Fibroblast of lung (primary cell): ENCODE data around the gene HP1BP3. TPM values are rescaled to one million over a fixed set of nuclear protein-coding genes. Genes with fewer than 3 reads are reported as not detected.
A peak's percentile ranks its signal among the peaks of the same experiment; 100 is the strongest.

Experiments used
- DNase-seq, 2 donors: peaks; one replicate each; pipeline versions ENCODE4 v3.0.0 to v3.0.0-alpha.2; 2010; ENCODE audit warnings: low read depth in 2 of 2
- H2AFZ ChIP-seq: 2 replicates; pipeline ENCODE4 v1.5.1; 2012; ENCODE audit warnings: low read length, control low read depth, inconsistent platforms
- H3K27ac ChIP-seq: 2 replicates; pipeline ENCODE4 v1.5.1; 2011; ENCODE audit warnings: low read length, control low read depth; ENCODE audit not compliant: insufficient read depth
- H3K27me3 ChIP-seq: 2 replicates; pipeline ENCODE4 v1.5.1; 2011; ENCODE audit warnings: mild to moderate bottlenecking, low read length; ENCODE audit not compliant: control insufficient read depth, insufficient read depth
- H3K36me3 ChIP-seq: 2 replicates; pipeline ENCODE4 v1.5.1; 2011; ENCODE audit warnings: low read length; ENCODE audit not compliant: control insufficient read depth, insufficient read depth
- H3K4me1 ChIP-seq: 2 replicates; pipeline ENCODE4 v1.5.1; 2011; ENCODE audit warnings: low read length; ENCODE audit not compliant: control insufficient read depth, insufficient read depth; ENCODE audit errors: extremely low read depth
- H3K4me2 ChIP-seq: 2 replicates; pipeline ENCODE4 v1.5.1; 2011; ENCODE audit warnings: low read length, control low read depth; ENCODE audit not compliant: insufficient read depth; ENCODE audit errors: extremely low read depth
- H3K4me3 ChIP-seq, 4 experiments: fragments of 200-600 bp in 1 of 4; sonication (generic) in 1 of 4; replicated peaks in 1 of 4; 2 replicates each; pipeline ENCODE4 v1.5.1; 2011 to 2016; ENCODE audit warnings: low read length in 4 of 4, low read depth in 3 of 4, mild to moderate bottlenecking in 3 of 4, control low read depth in 2 of 4, inconsistent platforms in 1 of 4, mixed read lengths in 1 of 4; ENCODE audit not compliant: insufficient read depth in 1 of 4; ENCODE audit errors: control extremely low read depth in 1 of 4
- H3K79me2 ChIP-seq: 2 replicates; pipeline ENCODE4 v1.5.1; 2012; ENCODE audit warnings: mild to moderate bottlenecking, low read length, inconsistent platforms; ENCODE audit not compliant: control insufficient read depth, insufficient read depth
- H3K9ac ChIP-seq: 2 replicates; pipeline ENCODE4 v1.5.1; 2011; ENCODE audit warnings: mild to moderate bottlenecking, low read length, control low read depth; ENCODE audit not compliant: insufficient read depth
- H3K9me3 ChIP-seq: 2 replicates; pipeline ENCODE4 v1.5.1; 2012; ENCODE audit warnings: low read depth, low read length; ENCODE audit not compliant: control insufficient read depth, insufficient read depth
- H4K20me1 ChIP-seq: 2 replicates; pipeline ENCODE4 v1.5.1; 2011; ENCODE audit warnings: low read length; ENCODE audit not compliant: control insufficient read depth, insufficient read depth; ENCODE audit errors: extremely low read depth
- CTCF ChIP-seq, 2 donors: IDR thresholded peaks in 1 of 2; conservative IDR thresholded peaks in 1 of 2; 1 replicate in 1 of 2; 2 replicates in 1 of 2; pipeline ENCODE4 v1.5.1; 2011 to 2012; ENCODE audit warnings: low read length in 2 of 2, control low read depth in 1 of 2, inconsistent platforms in 1 of 2, low read depth in 1 of 2, mild to moderate bottlenecking in 1 of 2
- EZH2 ChIP-seq: IDR thresholded peaks from 2 replicates; pipeline ENCODE4 v1.5.1; 2012; ENCODE audit warnings: low read length, control low read depth, mild to moderate bottlenecking; ENCODE audit errors: missing control alignments
- polyA plus RNA-seq, 2 donors: library from polyadenylated mRNA; depleted of rRNA in 1 of 2; stranded (reverse) in 1 of 2; unstranded in 1 of 2; fragments of >200 nt; gene quantifications; 2 replicates each; pipeline ENCODE4 v1.2.1, GENCODE V29; 2011 to 2012; ENCODE audit warnings: missing spikeins in 1 of 2
- total RNA-seq: library from RNA; depleted of rRNA; stranded (reverse); fragments of >200 nt; gene quantifications from 2 replicates; pipeline ENCODE4 v1.2.1, GENCODE V29; 2014

Gene HP1BP3
- total and polyA plus RNA-seq, 2 donors (not counting 1 experiment from before 2014, with no cell fraction given): 201 to 255 TPM

- TF ChIP-seq EZH2: no peak
- no peak for TF ChIP-seq CTCF (conservative IDR thresholded peaks at IDR 0.05 in 1 of 2, IDR thresholded peaks at IDR 0.05 in 1 of 2; ENCODE audit: low read depth in 1 of 2, low read length in 2 of 2)
- Histone ChIP-seq H3K79me2 (no peaks in the 10 kb centered on the region), H3K36me3 (peaks cover 1% of the 10 kb centered on the region), H4K20me1 (peaks cover 2% of the 10 kb centered on the region), H3K27ac (no peak overlapping the region), H3K4me2 (no peak overlapping the region), H3K4me3 (no peak overlapping the region), H3K9ac (no peak overlapping the region), H2AFZ (no peak overlapping the region), H3K9me3 (no peaks in the 10 kb centered on the region), H3K27me3 (no peaks in the 10 kb centered on the region), H3K4me1 (peaks cover 2% of the 10 kb centered on the region)
- DNase-seq: peak in 1 of 2 donors; percentile 27
Observed at GRCh38 chr1:20829531-20829930, 42.4 kb upstream of the HP1BP3 start.

GRCh38 chr1:20823845-20824244 is 36.7 kb upstream of the HP1BP3 start:
- no peak overlapping the region for H3K4me3 ChIP-seq
- no peak overlapping the region for H3K9ac ChIP-seq
- TF ChIP-seq EZH2: no peak
- no peak for TF ChIP-seq CTCF (conservative IDR thresholded peaks at IDR 0.05 in 1 of 2, IDR thresholded peaks at IDR 0.05 in 1 of 2; ENCODE audit: low read depth in 1 of 2, low read length in 2 of 2)
- no peaks in the 10 kb centered on the region for H3K4me1 ChIP-seq
- peaks cover 1% of the 10 kb centered on the region for H3K36me3 ChIP-seq
- H3K4me2 ChIP-seq: no peak overlapping the region
- no peak overlapping the region for H3K27ac ChIP-seq
- H4K20me1 ChIP-seq: no peaks in the 10 kb centered on the region
- DNase-seq: no peak
- H2AFZ ChIP-seq: no peak overlapping the region
- no peaks in the 10 kb centered on the region for H3K79me2 ChIP-seq
- no peaks in the 10 kb centered on the region for H3K9me3 ChIP-seq
- no peaks in the 10 kb centered on the region for H3K27me3 ChIP-seq

- Histone ChIP-seq H3K27me3 (no peaks in the 10 kb centered on the region), H3K9me3 (no peaks in the 10 kb centered on the region), H3K9ac (no peak overlapping the region), H3K4me2 (no peak overlapping the region), H3K27ac (no peak overlapping the region), H4K20me1 (no peaks in the 10 kb centered on the region), H3K4me1 (no peaks in the 10 kb centered on the region), H3K4me3 (no peak overlapping the region), H3K36me3 (no peaks in the 10 kb centered on the region), H2AFZ (no peak overlapping the region), H3K79me2 (no peaks in the 10 kb centered on the region)
- TF ChIP-seq CTCF (conservative IDR thresholded peaks at IDR 0.05 in 1 of 2, IDR thresholded peaks at IDR 0.05 in 1 of 2; ENCODE audit: low read depth in 1 of 2, low read length in 2 of 2) (no peak), EZH2 (no peak)
- no peak for DNase-seq
Observed at GRCh38 chr1:20821466-20821865, 34.4 kb upstream of the HP1BP3 start.
